Neural progenitor cell (in vitro differentiated cells): Measurements from ENCODE around the gene ZNF605. TPM values are rescaled to one million over a fixed set of nuclear protein-coding genes. Genes with fewer than 3 reads are reported as not detected.

Experiments used
- DNase-seq: peaks from one replicate; pipeline ENCODE4 v3.0.0-alpha.2; 2016; ENCODE audit warnings: low spot score
- H2AFZ ChIP-seq: fragments of 200-600 bp; sonication (generic); replicated peaks from 2 replicates; pipeline ENCODE4 v1.6.1; 2016; ENCODE audit warnings: antibody characterized with exemption
- H3F3A ChIP-seq: fragments of 200-600 bp; sonication (generic); 2 replicates; pipeline ENCODE4 v1.6.1; 2016; ENCODE audit warnings: antibody characterized with exemption, low read depth
- H3K27ac ChIP-seq: fragments of 200-600 bp; sonication (generic); 2 replicates; pipeline ENCODE4 v1.5.1; 2016; ENCODE audit warnings: mild to moderate bottlenecking
- H3K27me3 ChIP-seq: fragments of 200-600 bp; sonication (generic); 2 replicates; pipeline ENCODE4 v1.6.1; 2016; ENCODE audit warnings: mild to moderate bottlenecking, moderate library complexity
- H3K36me3 ChIP-seq: fragments of 200-600 bp; sonication (generic); 2 replicates; pipeline ENCODE4 v1.5.1; 2016
- H3K4me1 ChIP-seq: fragments of 200-600 bp; sonication (generic); 2 replicates; pipeline ENCODE4 v1.6.1; 2016; ENCODE audit warnings: mixed run types
- H3K4me2 ChIP-seq: fragments of 200-600 bp; sonication (generic); 2 replicates; pipeline ENCODE4 v1.6.1; 2016
- H3K4me3 ChIP-seq: fragments of 200-600 bp; sonication (generic); 2 replicates; pipeline ENCODE4 v1.5.1; 2016
- H3K79me2 ChIP-seq: fragments of 200-600 bp; sonication (generic); 2 replicates; pipeline ENCODE4 v1.6.1; 2016; ENCODE audit warnings: low read depth
- H3K9ac ChIP-seq: fragments of 200-600 bp; sonication (generic); 2 replicates; pipeline ENCODE4 v1.6.1; 2016
- H3K9me3 ChIP-seq: fragments of 200-600 bp; sonication (generic); 2 replicates; pipeline ENCODE4 v1.5.1; 2016; ENCODE audit warnings: low read depth
- H4K20me1 ChIP-seq: fragments of 200-600 bp; sonication (generic); 2 replicates; pipeline ENCODE4 v1.6.1; 2016; ENCODE audit warnings: low read depth
- H3K27ac Mint-ChIP-seq: 3 replicates; pipeline ENCODE4 v1.8.0; 2021; ENCODE audit warnings: mixed read lengths
- H3K27me3 Mint-ChIP-seq: 2 replicates; pipeline ENCODE4 v1.8.0; 2022; ENCODE audit warnings: low read depth, mild to moderate bottlenecking, inconsistent platforms, moderate library complexity, mixed read lengths; ENCODE audit not compliant: insufficient read depth
- H3K36me3 Mint-ChIP-seq: 3 replicates; pipeline ENCODE4 v1.8.0; 2021; ENCODE audit warnings: mixed read lengths
- H3K4me1 Mint-ChIP-seq: 3 replicates; pipeline ENCODE4 v1.8.0; 2021; ENCODE audit warnings: mixed read lengths
- H3K4me3 Mint-ChIP-seq: 3 replicates; pipeline ENCODE4 v1.8.0; 2021; ENCODE audit warnings: mild to moderate bottlenecking, moderate library complexity, mixed read lengths
- H3K9me3 Mint-ChIP-seq: 3 replicates; pipeline ENCODE4 v1.8.0; 2020; ENCODE audit warnings: mixed read lengths
- EZH2 ChIP-seq: fragments of 200-600 bp; sonication (generic); IDR thresholded peaks from 2 replicates; pipeline ENCODE4 v1.6.1; 2017; ENCODE audit warnings: antibody characterized with exemption, mild to moderate bottlenecking, moderate library complexity
- EZH2phosphoT487 ChIP-seq: fragments of 200-600 bp; sonication (generic); IDR thresholded peaks from 2 replicates; pipeline ENCODE4 v1.6.1; 2017; ENCODE audit warnings: antibody characterized with exemption
- total RNA-seq: library from RNA; depleted of rRNA; stranded (reverse); fragments of >200 nt; gene quantifications from 2 replicates; pipeline ENCODE4 v1.2.3, GENCODE V29; 2015; ENCODE audit warnings: low replicate concordance
- TF ChIP-seq, protein P1 (sequence below): fragments of 200-600 bp; sonication (generic); IDR thresholded peaks from 2 replicates; pipeline ENCODE4 v1.5.1; 2017; ENCODE audit warnings: antibody characterized with exemption, mild to moderate bottlenecking

Gene ZNF605
- total RNA-seq, 1 donor from 2014 or later, result 28.8 TPM

DNA sequence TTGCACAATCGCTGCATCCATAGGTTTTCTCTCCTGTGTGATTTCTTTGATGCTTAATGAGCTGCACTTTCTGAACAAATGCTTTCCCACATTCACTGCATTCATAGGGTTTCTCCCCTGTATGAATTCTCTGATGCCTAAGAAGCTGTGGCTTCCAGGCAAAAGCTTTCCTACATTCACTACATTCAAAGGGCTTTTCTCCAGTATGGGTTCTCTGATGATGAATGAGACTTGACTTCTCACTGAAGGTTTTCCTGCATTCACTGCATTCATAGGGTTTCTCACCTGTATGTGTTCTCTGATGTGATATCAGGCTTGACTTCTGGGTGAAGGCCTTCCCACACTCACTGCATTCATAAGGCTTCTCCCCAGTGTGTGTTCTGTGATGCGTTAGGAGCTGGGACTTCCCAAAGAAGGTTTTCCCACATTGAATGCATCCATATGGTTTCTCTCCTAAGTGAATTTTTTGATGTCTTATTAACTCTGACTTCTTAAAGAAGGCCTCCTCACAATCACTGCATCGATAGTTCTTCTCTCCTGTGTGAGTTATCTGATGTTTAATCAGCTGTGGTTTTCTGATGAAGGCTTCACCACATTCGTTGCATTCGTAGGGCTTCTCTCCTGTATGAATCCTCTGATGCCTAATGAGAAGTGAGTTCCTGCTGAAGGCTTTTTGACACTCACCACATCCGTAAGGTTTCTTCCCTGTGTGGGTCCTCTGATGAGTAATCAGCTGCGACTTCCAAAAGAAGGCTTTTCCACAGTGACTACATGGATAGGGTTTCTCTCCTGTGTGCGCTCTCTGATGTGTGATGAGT, 30.3 kb downstream of the ZNF605 start:
- H3K4me3 ChIP-seq, result peak overlapping the region; percentile 1
- Mint-ChIP-seq H3K4me1 (no peaks in the 10 kb centered on the region), H3K9me3 (peaks cover 93% of the 10 kb centered on the region), H3K4me3 (no peak overlapping the region), H3K36me3 (peaks cover 56% of the 10 kb centered on the region), H3K27me3 (peaks cover 2% of the 10 kb centered on the region), H3K27ac (no peak overlapping the region)
- no peaks in the 10 kb centered on the region for H3K79me2 ChIP-seq
- H3F3A ChIP-seq, result peaks cover 9% of the 10 kb centered on the region
- peaks cover 89% of the 10 kb centered on the region for H3K9me3 ChIP-seq
- no peak for TF ChIP-seq EZH2
- TF ChIP-seq EZH2phosphoT487, result no peak
- TF ChIP-seq, protein P1, sequence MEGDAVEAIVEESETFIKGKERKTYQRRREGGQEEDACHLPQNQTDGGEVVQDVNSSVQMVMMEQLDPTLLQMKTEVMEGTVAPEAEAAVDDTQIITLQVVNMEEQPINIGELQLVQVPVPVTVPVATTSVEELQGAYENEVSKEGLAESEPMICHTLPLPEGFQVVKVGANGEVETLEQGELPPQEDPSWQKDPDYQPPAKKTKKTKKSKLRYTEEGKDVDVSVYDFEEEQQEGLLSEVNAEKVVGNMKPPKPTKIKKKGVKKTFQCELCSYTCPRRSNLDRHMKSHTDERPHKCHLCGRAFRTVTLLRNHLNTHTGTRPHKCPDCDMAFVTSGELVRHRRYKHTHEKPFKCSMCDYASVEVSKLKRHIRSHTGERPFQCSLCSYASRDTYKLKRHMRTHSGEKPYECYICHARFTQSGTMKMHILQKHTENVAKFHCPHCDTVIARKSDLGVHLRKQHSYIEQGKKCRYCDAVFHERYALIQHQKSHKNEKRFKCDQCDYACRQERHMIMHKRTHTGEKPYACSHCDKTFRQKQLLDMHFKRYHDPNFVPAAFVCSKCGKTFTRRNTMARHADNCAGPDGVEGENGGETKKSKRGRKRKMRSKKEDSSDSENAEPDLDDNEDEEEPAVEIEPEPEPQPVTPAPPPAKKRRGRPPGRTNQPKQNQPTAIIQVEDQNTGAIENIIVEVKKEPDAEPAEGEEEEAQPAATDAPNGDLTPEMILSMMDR, result no peak
- H4K20me1 ChIP-seq, result no peaks in the 10 kb centered on the region
- no peak overlapping the region for H2AFZ ChIP-seq
- no peak overlapping the region for H3K27ac ChIP-seq
- no peaks in the 10 kb centered on the region for H3K4me1 ChIP-seq
- peaks cover 41% of the 10 kb centered on the region for H3K36me3 ChIP-seq
- no peak overlapping the region for H3K9ac ChIP-seq
- DNase-seq, result no peak
- no peaks in the 10 kb centered on the region for H3K27me3 ChIP-seq
- H3K4me2 ChIP-seq, result no peak overlapping the region

DNA sequence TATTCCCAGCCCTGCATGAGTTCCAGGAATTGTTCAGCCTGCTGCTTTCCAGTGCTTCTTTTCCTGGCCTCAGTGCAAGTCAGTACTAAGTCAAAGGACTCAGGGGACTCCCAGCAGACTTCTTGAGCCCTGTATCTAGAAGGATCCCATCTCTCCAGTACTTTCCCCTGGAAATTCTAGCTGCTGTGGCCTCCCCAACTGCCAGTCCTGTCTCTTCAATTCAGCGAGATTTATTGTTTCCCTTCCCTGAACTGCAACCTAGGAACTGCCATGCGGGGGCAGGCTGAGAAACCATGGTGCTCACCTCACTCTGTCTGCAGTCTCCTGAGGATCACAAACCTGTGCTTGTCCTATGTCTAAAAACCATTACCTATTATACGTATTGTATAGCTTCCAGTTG, 31.8 kb downstream of the ZNF605 start:
- H3K4me3 Mint-ChIP-seq, result no peak overlapping the region
- H3K79me2 ChIP-seq, result no peaks in the 10 kb centered on the region
- peaks cover 9% of the 10 kb centered on the region for H3F3A ChIP-seq
- peaks cover 84% of the 10 kb centered on the region for H3K9me3 ChIP-seq
- no peaks in the 10 kb centered on the region for H3K4me1 ChIP-seq
- H3K27ac ChIP-seq, result no peak overlapping the region
- no peak overlapping the region for H2AFZ ChIP-seq
- peaks cover 2% of the 10 kb centered on the region for H3K27me3 Mint-ChIP-seq
- no peak overlapping the region for H3K27ac Mint-ChIP-seq
- H3K4me3 ChIP-seq, result no peak overlapping the region
- no peaks in the 10 kb centered on the region for H3K4me1 Mint-ChIP-seq
- peaks cover 31% of the 10 kb centered on the region for H3K36me3 ChIP-seq
- H4K20me1 ChIP-seq, result no peaks in the 10 kb centered on the region
- no peak for DNase-seq
- no peaks in the 10 kb centered on the region for H3K27me3 ChIP-seq
- H3K9me3 Mint-ChIP-seq, result peaks cover 93% of the 10 kb centered on the region
- H3K36me3 Mint-ChIP-seq, result peaks cover 46% of the 10 kb centered on the region
- TF ChIP-seq EZH2 (no peak), EZH2phosphoT487 (no peak)
- TF ChIP-seq, protein P1, result no peak
- no peak overlapping the region for H3K4me2 ChIP-seq
- no peak overlapping the region for H3K9ac ChIP-seq

DNA sequence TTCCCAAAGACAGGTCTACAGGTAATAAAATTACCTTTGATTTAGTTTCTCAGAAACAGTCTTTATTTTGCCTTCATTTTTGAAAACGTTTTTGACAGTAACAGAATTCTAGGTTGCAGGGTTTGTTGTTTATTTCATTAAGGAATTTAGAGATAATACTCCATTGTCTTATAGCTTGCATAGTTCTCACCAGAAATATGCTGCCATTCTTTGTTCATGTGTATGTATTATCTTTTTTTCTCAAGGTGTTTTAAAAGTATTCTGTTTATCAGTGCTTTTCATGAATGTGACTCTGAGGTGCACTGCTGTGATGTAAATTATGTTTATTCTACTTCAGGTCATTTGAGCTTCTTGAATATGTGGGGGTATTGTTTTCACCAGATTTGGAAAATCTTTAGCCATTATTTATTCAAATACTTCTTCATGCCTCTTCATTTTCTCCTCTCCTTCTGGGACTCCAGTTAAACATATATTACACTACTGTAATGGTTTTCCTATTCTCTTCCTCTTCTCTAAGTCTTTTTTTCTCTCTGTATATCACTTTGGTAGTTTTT, 32.7 kb downstream of the ZNF605 start:
- Histone ChIP-seq H3K79me2 (no peaks in the 10 kb centered on the region), H3F3A (peaks cover 9% of the 10 kb centered on the region), H2AFZ (no peak overlapping the region), H3K4me1 (no peaks in the 10 kb centered on the region), H3K9me3 (peaks cover 76% of the 10 kb centered on the region), H3K36me3 (peaks cover 24% of the 10 kb centered on the region), H3K9ac (no peak overlapping the region), H4K20me1 (no peaks in the 10 kb centered on the region), H3K4me3 (no peak overlapping the region), H3K27me3 (no peaks in the 10 kb centered on the region), H3K4me2 (no peak overlapping the region), H3K27ac (no peak overlapping the region)
- Mint-ChIP-seq H3K27ac (no peak overlapping the region), H3K27me3 (peaks cover 2% of the 10 kb centered on the region), H3K36me3 (peaks cover 41% of the 10 kb centered on the region), H3K4me1 (no peaks in the 10 kb centered on the region), H3K4me3 (no peak overlapping the region), H3K9me3 (peaks cover 90% of the 10 kb centered on the region)
- TF ChIP-seq EZH2phosphoT487, result no peak
- TF ChIP-seq EZH2, result no peak
- TF ChIP-seq, protein P1, result no peak
- DNase-seq, result no peak
